Esophagus muscularis mucosa (tissue), 3 donors: ENCODE results near the gene REPS2.

Experiments
- CTCF ChIP-seq, 3 experiments: fragments of 200-600 bp in 2 of 3; fragments of 450-650 bp in 1 of 3; sonication (generic) in 2 of 3; IDR thresholded peaks; one replicate each; pipeline ENCODE4 v1.5.1; 2017 to 2019; ENCODE audit warnings: antibody characterized with exemption in 3 of 3, mild to moderate bottlenecking in 2 of 3, moderate library complexity in 1 of 3
- POLR2A ChIP-seq: fragments of 450-650 bp; IDR thresholded peaks from one replicate; pipeline ENCODE4 v1.6.1; 2017; ENCODE audit warnings: antibody characterized with exemption, moderate library complexity, mild to moderate bottlenecking, low read depth
- POLR2AphosphoS5 ChIP-seq, 2 donors: sonication (generic); formaldehyde crosslinking; IDR thresholded peaks; one replicate each; pipeline ENCODE4 v1.6.1; 2017; ENCODE audit warnings: antibody characterized with exemption in 2 of 2

- no peak for TF ChIP-seq CTCF (IDR thresholded peaks at IDR 0.05)
- TF ChIP-seq POLR2A, result no peak
- no peak for TF ChIP-seq POLR2AphosphoS5 (IDR thresholded peaks at IDR 0.05)
Measured at GRCh38 chrX:16994736-16995135, 48.3 kb downstream of the REPS2 start.
